HEK293T (cell line): Measurements from ENCODE around the gene PAQR5.
A peak's percentile ranks its signal among the peaks of the same experiment; 100 is the strongest.

Experiments used
- CTCF ChIA-PET: fragments of 350-600 bp; formaldehyde crosslinking; extraction: SDS; loops from one replicate; lab custom pipeline; 2021; ENCODE audit warnings: antibody characterized with exemption, inconsistent platforms; lab: Yijun Ruan, JAX
- POLR2A ChIA-PET: fragments of 350-600 bp; formaldehyde crosslinking; extraction: SDS; loops from one replicate; lab custom pipeline; 2020; ENCODE audit warnings: antibody characterized with exemption, inconsistent platforms; lab: Yijun Ruan, JAX
- DNase-seq: peaks from one replicate; pipeline ENCODE4 v3.0.0; 2012; ENCODE audit warnings: mixed read lengths; ENCODE audit errors: extremely low spot score
- ARNT ChIP-seq: fragments of 450-650 bp; IDR thresholded peaks from 2 replicates; pipeline ENCODE4 v1.6.1; 2017; ENCODE audit warnings: mild to moderate bottlenecking
- BHLHE40 ChIP-seq: fragments of 450-650 bp; IDR thresholded peaks from 2 replicates; pipeline ENCODE4 v1.6.1; 2016; ENCODE audit warnings: mild to moderate bottlenecking, moderate library complexity, borderline replicate concordance
- CTBP1 ChIP-seq: fragments of 450-650 bp; IDR thresholded peaks from 2 replicates; pipeline ENCODE4 v1.6.1; 2016; ENCODE audit warnings: borderline replicate concordance
- ELF4 ChIP-seq: fragments of 450-650 bp; IDR thresholded peaks from 2 replicates; pipeline ENCODE4 v1.6.1; 2017; ENCODE audit warnings: antibody characterized with exemption
- FOXA1 ChIP-seq: fragments of 450-650 bp; IDR thresholded peaks from 2 replicates; pipeline ENCODE4 v1.6.1; 2016; ENCODE audit warnings: mild to moderate bottlenecking
- FOXK2 ChIP-seq: fragments of 450-650 bp; IDR thresholded peaks from 2 replicates; pipeline ENCODE4 v1.6.1; 2016; ENCODE audit warnings: mild to moderate bottlenecking
- FOXM1 ChIP-seq: fragments of 450-650 bp; IDR thresholded peaks from 2 replicates; pipeline ENCODE4 v1.6.1; 2017; ENCODE audit warnings: mild to moderate bottlenecking, borderline replicate concordance
- HDGF ChIP-seq: fragments of 450-650 bp; IDR thresholded peaks from 2 replicates; pipeline ENCODE4 v1.6.1; 2017; ENCODE audit warnings: antibody characterized with exemption, borderline replicate concordance
- L3MBTL2 ChIP-seq: fragments of 450-650 bp; conservative IDR thresholded peaks from 2 replicates; pipeline ENCODE4 v1.6.1; 2016; ENCODE audit warnings: mild to moderate bottlenecking
- LEF1 ChIP-seq: fragments of 450-650 bp; IDR thresholded peaks from 2 replicates; pipeline ENCODE4 v1.6.1; 2017; ENCODE audit warnings: mild to moderate bottlenecking, borderline replicate concordance
- NFRKB ChIP-seq: fragments of 450-650 bp; IDR thresholded peaks from 2 replicates; pipeline ENCODE4 v1.6.1; 2016; ENCODE audit warnings: mild to moderate bottlenecking, moderate library complexity
- PKNOX1 ChIP-seq: fragments of 450-650 bp; IDR thresholded peaks from 2 replicates; pipeline ENCODE4 v1.6.1; 2016
- SP1 ChIP-seq: fragments of 450-650 bp; IDR thresholded peaks from 2 replicates; pipeline ENCODE4 v1.6.1; 2017
- SUZ12 ChIP-seq: fragments of 450-650 bp; IDR thresholded peaks from 2 replicates; pipeline ENCODE4 v1.6.1; 2016; ENCODE audit warnings: mild to moderate bottlenecking
- TARDBP ChIP-seq: fragments of 450-650 bp; IDR thresholded peaks from 2 replicates; pipeline ENCODE4 v1.6.1; 2016
- ZNF384 ChIP-seq: fragments of 450-650 bp; IDR thresholded peaks from 2 replicates; pipeline ENCODE4 v1.6.1; 2016

Gene PAQR5

GRCh38 chr15:69351333-69351732, 52.6 kb downstream of the PAQR5 start:
- ChIA-PET CTCF (no interaction called here), POLR2A (no interaction called here)
- DNase-seq = no peak
- TF ChIP-seq BHLHE40 (no peak), SUZ12 (no peak), NFRKB (no peak), FOXK2 (no peak), L3MBTL2 (no peak), ARNT (no peak), TARDBP (no peak), HDGF (no peak), ZNF384 (no peak), PKNOX1 (no peak), LEF1 (no peak), CTBP1 (no peak), ELF4 (no peak), SP1 (no peak)

GRCh38 chr15:69351884-69352283, 53.2 kb downstream of the PAQR5 start:
- ChIA-PET POLR2A (no interaction called here), CTCF (no interaction called here)
- no peak for DNase-seq
- no peak for TF ChIP-seq ZNF384
- no peak for TF ChIP-seq NFRKB
- TF ChIP-seq ARNT = no peak
- TF ChIP-seq LEF1 = no peak
- TF ChIP-seq L3MBTL2 = no peak
- no peak for TF ChIP-seq FOXA1
- TF ChIP-seq TARDBP = no peak
- TF ChIP-seq SUZ12 = no peak
- TF ChIP-seq PKNOX1 = no peak
- no peak for TF ChIP-seq CTBP1
- no peak for TF ChIP-seq ELF4
- no peak for TF ChIP-seq SP1

- ChIA-PET POLR2A (no interaction called here), CTCF (interaction anchor here (1.1 kb wide), 1 partner anchor 12 kb away, joined by 3 read pairs; no protein-coding TSS in a partner anchor)
- peak; percentile 47 for DNase-seq
- TF ChIP-seq ZNF384 = peak; percentile 93
- TF ChIP-seq HDGF = no peak
- no peak for TF ChIP-seq SP1
- TF ChIP-seq ELF4 = no peak
- no peak for TF ChIP-seq L3MBTL2
- TF ChIP-seq PKNOX1 = no peak
These were observed 59.4 kb downstream of the PAQR5 start for GRCh38 chr15:69357773-69358771.

GRCh38 chr15:69358850-69359249, 60.1 kb downstream of the PAQR5 start:
- CTCF ChIA-PET = interaction anchor here (1.1 kb wide), 1 partner anchor 12 kb away, joined by 3 read pairs; no protein-coding TSS in a partner anchor
- POLR2A ChIA-PET = no interaction called here
- TF ChIP-seq ELF4 (no peak), BHLHE40 (no peak), TARDBP (no peak), HDGF (no peak), LEF1 (no peak), SP1 (no peak), ARNT (no peak), NFRKB (no peak), FOXK2 (no peak), SUZ12 (no peak), PKNOX1 (no peak), ZNF384 (no peak), CTBP1 (no peak), FOXA1 (no peak), FOXM1 (no peak), L3MBTL2 (no peak)
- DNase-seq = no peak

- ChIA-PET POLR2A (no interaction called here), CTCF (interaction anchor here (0.6 to 0.9 kb wide), 2 partner anchors 16 to 27 kb away, joined by 3 to 9 read pairs; no protein-coding TSS in a partner anchor)
- no peak for DNase-seq
- no peak for TF ChIP-seq FOXK2
- TF ChIP-seq PKNOX1 = no peak
- TF ChIP-seq FOXA1 = no peak
- TF ChIP-seq ARNT = no peak
- TF ChIP-seq L3MBTL2 = no peak
- TF ChIP-seq LEF1 = no peak
- TF ChIP-seq ELF4 = no peak
- no peak for TF ChIP-seq HDGF
- no peak for TF ChIP-seq TARDBP
- TF ChIP-seq ZNF384 = no peak
- TF ChIP-seq NFRKB = no peak
- TF ChIP-seq FOXM1 = no peak
- TF ChIP-seq SP1 = no peak
- TF ChIP-seq CTBP1 = no peak
- no peak for TF ChIP-seq SUZ12
- TF ChIP-seq BHLHE40 = no peak
These were observed 61.0 kb downstream of the PAQR5 start for GRCh38 chr15:69359722-69360121.
